HG03103 (cell line): ENCODE results near the gene NPR3.

Experiments used
- ATAC-seq: cut with Tn5 transposase; IDR thresholded peaks from one replicate; pipeline ENCODE4 v1.9.1; 2021; ENCODE audit warnings: low read depth; ENCODE audit not compliant: unreplicated experiment

The NPR3 gene

GRCh38 chr5:32710550-32711361, at the start of gene NPR3:
Gene NPR3, plus strand, starts transcription at chr5:32711321. Its CDS starts 456 bp downstream, at chr5:32711777.
- no peak for ATAC-seq

GRCh38 chr5:32664523-32664922, 46.6 kb upstream of the NPR3 start:
- no peak for ATAC-seq

DNA sequence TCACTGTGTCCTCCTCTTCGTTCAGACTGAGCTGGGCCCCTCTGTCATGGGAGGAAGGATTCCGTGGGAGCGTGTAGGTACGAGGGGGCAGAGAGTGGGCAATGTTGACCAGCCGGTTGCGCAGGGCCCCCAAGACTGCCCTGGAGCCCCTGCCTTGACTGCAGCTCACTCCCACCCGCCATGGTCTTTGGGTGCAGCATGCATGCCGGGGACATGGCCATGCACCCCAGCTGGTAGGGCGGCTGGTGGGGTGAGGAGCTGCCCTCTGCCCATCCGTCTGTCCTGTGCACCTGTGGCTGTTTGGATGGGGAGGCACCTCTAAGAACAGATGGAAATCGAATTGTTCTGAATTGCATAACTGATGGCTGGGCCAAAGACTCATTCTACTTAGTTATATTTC, 42.6 kb upstream of the NPR3 start:
- no peak for ATAC-seq

GRCh38 chr5:32673272-32673671, 37.8 kb upstream of the NPR3 start:
- no peak for ATAC-seq

DNA sequence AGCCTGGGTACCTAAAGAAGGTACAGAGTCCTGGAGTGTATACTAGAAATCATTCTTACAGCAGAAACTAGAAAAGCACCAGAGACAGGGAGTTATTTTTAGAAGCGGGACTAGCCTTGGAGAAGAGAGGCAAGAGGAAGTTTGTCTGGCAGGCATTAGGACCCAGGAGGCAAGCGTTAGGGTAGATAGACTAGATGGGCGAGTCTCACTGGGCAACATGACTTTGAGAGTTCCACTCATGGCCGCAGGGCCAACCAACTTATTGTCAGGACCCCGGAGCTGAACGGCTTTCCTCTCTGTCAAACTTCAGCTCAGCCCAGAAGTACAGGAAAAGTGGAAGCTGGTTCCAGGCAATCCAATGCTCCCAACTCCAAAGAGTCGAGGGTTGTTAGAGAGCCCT, 34.1 kb upstream of the NPR3 start:
- ATAC-seq = no peak

DNA sequence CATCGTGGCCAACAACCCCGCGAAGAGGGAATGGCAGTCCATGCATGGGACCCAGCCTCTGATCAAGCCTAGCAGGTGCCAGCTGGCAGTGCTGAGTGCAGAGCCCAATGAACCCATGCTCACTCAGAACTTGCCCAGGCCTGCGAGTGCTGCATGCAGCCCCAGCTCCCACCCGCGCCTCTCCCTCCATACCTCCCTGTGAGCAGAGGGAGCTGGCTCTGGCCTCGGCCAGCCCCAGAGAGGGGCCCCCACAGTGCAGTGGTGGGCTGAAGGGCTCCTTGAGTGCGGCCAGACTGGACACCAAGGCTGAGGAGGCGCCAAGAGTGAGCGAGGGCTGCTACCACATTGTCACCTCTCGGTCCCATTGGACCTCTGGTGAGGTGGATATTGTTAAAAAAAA, 32.6 kb upstream of the NPR3 start:
- ATAC-seq = no peak

DNA sequence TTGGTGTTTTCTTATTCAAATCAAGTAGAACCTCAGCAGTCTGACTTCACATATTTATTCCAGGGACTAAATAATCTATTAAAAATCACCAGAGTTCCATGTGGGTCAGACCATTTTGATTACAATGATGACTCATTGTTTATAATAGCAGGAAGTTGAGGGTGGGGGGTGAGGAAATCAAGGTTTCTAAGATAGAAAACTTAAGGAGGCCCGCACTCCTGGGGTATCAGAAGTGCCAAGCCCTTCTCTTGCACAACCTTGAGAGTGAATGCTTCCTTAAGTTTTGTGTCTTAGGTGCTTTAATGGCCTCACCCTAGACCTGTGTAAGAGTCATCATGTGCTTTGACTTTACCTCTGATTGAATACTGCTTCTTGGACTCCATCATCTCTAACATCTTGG, 31.9 kb upstream of the NPR3 start:
- no peak for ATAC-seq

DNA sequence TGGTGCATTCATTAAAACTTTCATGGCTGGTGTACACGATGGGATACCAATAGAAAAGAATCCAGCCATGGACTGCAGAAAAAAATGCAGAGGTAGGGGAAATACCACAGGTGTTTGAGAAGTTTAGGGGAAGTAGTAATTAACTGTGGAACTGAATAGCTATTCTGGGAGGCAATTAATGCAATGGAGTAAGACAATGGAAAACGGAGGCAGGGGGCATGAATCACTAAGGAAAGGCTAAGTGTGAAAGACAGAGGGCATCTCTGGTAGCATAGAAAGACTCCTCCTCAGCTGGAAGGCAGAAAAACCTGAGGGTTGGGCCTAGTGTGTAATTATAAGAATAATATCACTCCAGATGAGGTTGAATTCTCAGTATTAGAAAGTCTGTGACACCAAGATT, 30.9 kb upstream of the NPR3 start:
- ATAC-seq = no peak

- no peak for ATAC-seq
Measured at GRCh38 chr5:32683125-32683524, 28.0 kb upstream of the NPR3 start.

DNA sequence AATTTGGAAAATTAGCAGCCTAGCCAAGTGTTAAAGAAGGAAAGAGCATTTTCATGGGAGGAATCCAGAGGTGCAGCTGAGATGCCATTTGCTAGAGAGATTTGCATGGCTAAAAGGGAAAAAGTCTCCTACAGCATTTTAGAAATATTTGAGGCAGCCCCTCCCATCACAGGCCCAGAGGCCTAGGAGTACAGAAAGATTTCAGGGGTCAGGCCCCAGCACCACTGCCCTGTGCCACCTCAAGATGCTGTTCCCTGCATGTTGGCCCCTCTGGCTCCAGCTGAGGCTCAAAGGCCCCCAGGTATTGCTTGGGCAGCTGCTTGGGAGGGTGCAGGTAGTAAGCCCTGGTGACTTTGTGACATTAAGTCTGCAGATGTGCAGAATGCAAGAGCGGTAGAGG, 26.9 kb upstream of the NPR3 start:
- ATAC-seq = no peak

DNA sequence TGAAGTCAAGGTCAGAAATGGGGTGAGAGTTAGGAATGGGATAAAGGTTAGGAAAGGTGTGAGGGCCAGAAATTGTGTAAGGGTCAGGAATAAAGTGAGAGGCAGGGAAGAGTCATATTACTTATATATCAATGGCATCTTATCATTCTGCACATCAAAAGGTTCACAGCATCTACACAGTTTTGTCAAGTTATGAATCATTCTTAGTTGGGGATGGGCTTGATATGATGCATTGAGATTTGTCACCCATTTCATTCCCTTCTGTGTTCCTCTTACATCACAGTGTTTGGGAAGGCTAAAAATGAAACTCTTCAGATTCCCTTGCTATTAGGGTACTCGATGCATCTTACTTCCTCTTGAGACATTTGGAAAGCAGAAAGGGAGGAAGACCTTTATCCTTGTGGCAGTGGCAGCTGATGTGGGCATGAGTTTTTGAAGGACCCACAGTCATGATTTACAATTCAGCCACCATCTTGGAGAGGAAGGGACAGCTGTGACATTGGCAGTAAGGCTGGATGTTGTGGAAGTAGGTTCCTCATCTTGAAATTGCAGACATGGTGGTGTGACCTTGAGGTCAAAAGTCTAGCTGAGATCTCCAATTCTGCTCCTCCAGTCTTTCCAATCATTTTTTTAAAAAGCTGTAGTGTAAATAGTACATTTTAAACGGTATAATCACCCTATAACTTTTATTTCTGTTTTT, 24.2 kb upstream of the NPR3 start:
- no peak for ATAC-seq

- ATAC-seq = no peak
Measured at GRCh38 chr5:32687499-32687831, 23.7 kb upstream of the NPR3 start.

DNA sequence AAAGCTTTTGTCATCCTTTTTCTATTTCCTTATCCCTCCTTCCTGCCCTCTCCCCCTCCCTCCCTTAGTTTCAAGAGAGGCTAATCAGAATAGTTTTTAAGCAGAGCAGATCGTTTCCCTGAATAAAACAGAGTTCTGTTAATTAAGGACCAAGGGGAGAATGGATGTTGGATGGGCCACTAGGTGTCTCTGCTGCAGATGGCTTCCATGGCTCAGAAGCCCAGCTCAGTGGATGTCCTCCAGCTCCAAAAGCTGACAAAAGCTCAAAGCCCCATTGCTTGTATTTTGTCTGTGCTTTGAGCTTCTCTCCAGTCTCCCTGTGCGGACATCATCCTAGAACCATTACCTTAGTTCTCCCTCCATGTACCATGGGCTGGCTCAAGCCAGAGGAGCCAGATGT, 21.0 kb upstream of the NPR3 start:
- ATAC-seq = no peak

- ATAC-seq = no peak
Measured at GRCh38 chr5:32690666-32691065, 20.5 kb upstream of the NPR3 start.

GRCh38 chr5:32692036-32692746, 18.9 kb upstream of the NPR3 start:
- no peak for ATAC-seq

DNA sequence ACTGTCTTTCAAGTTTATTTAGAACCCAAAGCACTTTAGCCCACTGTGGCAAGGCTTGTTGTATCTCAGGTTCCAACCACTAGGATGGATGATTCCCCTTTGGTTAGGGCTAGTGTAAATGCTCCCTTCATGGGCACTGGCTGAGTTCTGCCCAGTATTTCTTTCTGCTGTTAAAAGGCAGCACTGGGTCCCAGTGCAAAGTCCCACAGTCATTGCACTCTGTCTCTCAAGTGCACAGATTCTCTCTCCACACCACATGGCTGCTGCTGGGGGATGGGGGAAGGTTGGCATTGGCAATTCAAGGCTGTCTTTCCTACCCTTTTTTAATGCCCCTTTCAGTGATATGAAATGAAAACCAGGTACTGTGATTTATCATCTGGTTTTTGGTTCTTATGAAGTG, 7.2 kb upstream of the NPR3 start:
- no peak for ATAC-seq

- no peak for ATAC-seq
Measured at GRCh38 chr5:32707418-32707997, 3.6 kb upstream of the NPR3 start.

DNA sequence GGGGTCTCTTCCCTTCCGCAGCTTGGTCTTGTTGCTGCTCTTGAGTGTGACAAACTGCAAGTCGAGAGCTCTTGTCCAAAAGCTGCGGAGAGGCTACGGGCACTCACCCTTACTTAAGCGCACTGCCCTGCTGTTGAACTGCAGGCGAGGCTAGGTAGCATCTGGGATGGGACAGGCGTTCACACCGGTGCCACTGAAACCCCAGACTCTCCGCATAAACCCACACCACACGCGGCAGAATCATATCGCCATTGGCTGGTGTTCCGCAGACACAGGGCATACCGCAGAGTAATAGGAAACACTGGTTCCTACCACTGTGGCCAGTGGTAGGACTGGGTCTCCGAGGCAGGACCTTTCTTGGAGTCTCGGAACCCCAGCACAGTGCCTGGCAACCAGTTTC, 2.2 kb upstream of the NPR3 start:
- ATAC-seq = no peak

GRCh38 chr5:32709750-32710549, 1.2 kb upstream of the NPR3 start:
- ATAC-seq = no peak

- no peak for ATAC-seq
Measured at GRCh38 chr5:32711362-32711680, 200 bp downstream of the NPR3 start.
